MM.1S (cell line): ENCODE results near the gene SUGP1.

Source experiments
- DNase-seq: peaks from one replicate; pipeline ENCODE4 v3.0.0-alpha.2; 2015
- H2AFZ ChIP-seq: fragments of 300-600 bp; sonication (generic); 2 replicates; pipeline ENCODE4 v1.6.0; 2016; ENCODE audit warnings: antibody characterized with exemption, low read length
- H3F3A ChIP-seq: fragments of 300-600 bp; sonication (generic); 2 replicates; pipeline ENCODE4 v1.6.1; 2016; ENCODE audit warnings: mild to moderate bottlenecking, antibody characterized with exemption, low read length, moderate library complexity, mixed read lengths; ENCODE audit not compliant: insufficient read depth
- H3K27ac ChIP-seq: fragments of 300-600 bp; sonication (generic); 2 replicates; pipeline ENCODE4 v1.5.1; 2016; ENCODE audit warnings: mild to moderate bottlenecking, low read length
- H3K27me3 ChIP-seq: fragments of 300-600 bp; sonication (generic); replicated peaks from 2 replicates; pipeline ENCODE4 v1.6.0; 2016; ENCODE audit warnings: low read length; ENCODE audit not compliant: insufficient read depth
- H3K36me3 ChIP-seq: fragments of 300-600 bp; sonication (generic); replicated peaks from 2 replicates; pipeline ENCODE4 v1.6.1; 2016; ENCODE audit warnings: mild to moderate bottlenecking, low read length, mixed read lengths; ENCODE audit not compliant: insufficient read depth
- H3K4me1 ChIP-seq: fragments of 300-600 bp; sonication (generic); 2 replicates; pipeline ENCODE4 v1.6.1; 2016; ENCODE audit warnings: low read length, mixed read lengths
- H3K4me2 ChIP-seq: fragments of 300-600 bp; sonication (generic); 2 replicates; pipeline ENCODE4 v1.6.0; 2016; ENCODE audit warnings: low read depth, low read length
- H3K4me3 ChIP-seq: fragments of 300-600 bp; sonication (generic); 2 replicates; pipeline ENCODE4 v1.5.1; 2016; ENCODE audit warnings: low read length, mixed read lengths
- H3K79me2 ChIP-seq: fragments of 300-600 bp; sonication (generic); 2 replicates; pipeline ENCODE4 v1.6.1; 2016; ENCODE audit warnings: mixed run types, low read length, mixed read lengths
- H3K9ac ChIP-seq: fragments of 300-600 bp; sonication (generic); 2 replicates; pipeline ENCODE4 v1.6.1; 2016; ENCODE audit warnings: low read length, mixed read lengths
- H3K9me2 ChIP-seq: fragments of 300-600 bp; sonication (generic); replicated peaks from 2 replicates; pipeline ENCODE4 v1.6.1; 2016; ENCODE audit warnings: mild to moderate bottlenecking, low read length, mixed read lengths; ENCODE audit not compliant: insufficient read depth
- H3K9me3 ChIP-seq: fragments of 300-600 bp; sonication (generic); replicated peaks from 2 replicates; pipeline ENCODE4 v1.6.1; 2016; ENCODE audit warnings: mild to moderate bottlenecking, low read length, mixed read lengths; ENCODE audit not compliant: insufficient read depth
- H4K20me1 ChIP-seq: fragments of 300-600 bp; sonication (generic); 2 replicates; pipeline ENCODE4 v1.6.1; 2016; ENCODE audit warnings: mild to moderate bottlenecking, low read length, moderate library complexity, mixed read lengths; ENCODE audit not compliant: insufficient read depth
- EZH2 ChIP-seq: fragments of 300-600 bp; sonication (generic); optimal IDR thresholded peaks from 2 replicates; pipeline ENCODE3; 2017; ENCODE audit warnings: low read depth, mild to moderate bottlenecking, antibody characterized with exemption, low read length, mixed read lengths
- EZH2phosphoT487 ChIP-seq: fragments of 300-600 bp; sonication (generic); IDR thresholded peaks from 2 replicates; pipeline ENCODE4 v1.6.1; 2018; ENCODE audit warnings: antibody characterized with exemption, low read length
- TF ChIP-seq, protein P1 (sequence below): fragments of 300-600 bp; sonication (generic); IDR thresholded peaks from 2 replicates; pipeline ENCODE4 v1.5.1; 2016; ENCODE audit warnings: antibody characterized with exemption, low read length, mixed read lengths

The SUGP1 gene

DNA sequence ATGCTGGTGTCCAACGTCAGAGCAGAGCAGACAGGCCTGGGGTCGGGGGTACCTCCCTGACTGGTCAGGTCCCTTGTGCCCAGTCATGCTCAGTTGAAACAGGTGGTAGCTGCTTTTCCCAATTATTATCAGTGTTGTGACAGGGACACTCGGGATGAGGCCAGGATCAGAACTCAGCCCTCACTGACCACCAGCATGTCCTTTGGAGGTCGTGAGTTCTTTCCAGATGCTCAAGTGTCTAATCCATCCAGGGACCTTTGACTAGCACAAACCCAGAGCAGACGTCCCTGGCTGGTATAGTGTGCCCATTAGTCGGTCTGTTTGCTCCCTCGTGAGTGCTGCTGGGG, 22.7 kb upstream of the SUGP1 start:
- no peaks in the 10 kb centered on the region for H3K4me1 ChIP-seq
- no peak for DNase-seq
- peaks cover 4% of the 10 kb centered on the region; the same call in 1 of the 2 replicates for H3K36me3 ChIP-seq
- TF ChIP-seq, protein P1, sequence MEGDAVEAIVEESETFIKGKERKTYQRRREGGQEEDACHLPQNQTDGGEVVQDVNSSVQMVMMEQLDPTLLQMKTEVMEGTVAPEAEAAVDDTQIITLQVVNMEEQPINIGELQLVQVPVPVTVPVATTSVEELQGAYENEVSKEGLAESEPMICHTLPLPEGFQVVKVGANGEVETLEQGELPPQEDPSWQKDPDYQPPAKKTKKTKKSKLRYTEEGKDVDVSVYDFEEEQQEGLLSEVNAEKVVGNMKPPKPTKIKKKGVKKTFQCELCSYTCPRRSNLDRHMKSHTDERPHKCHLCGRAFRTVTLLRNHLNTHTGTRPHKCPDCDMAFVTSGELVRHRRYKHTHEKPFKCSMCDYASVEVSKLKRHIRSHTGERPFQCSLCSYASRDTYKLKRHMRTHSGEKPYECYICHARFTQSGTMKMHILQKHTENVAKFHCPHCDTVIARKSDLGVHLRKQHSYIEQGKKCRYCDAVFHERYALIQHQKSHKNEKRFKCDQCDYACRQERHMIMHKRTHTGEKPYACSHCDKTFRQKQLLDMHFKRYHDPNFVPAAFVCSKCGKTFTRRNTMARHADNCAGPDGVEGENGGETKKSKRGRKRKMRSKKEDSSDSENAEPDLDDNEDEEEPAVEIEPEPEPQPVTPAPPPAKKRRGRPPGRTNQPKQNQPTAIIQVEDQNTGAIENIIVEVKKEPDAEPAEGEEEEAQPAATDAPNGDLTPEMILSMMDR: peak; percentile 11; the same call in 1 of the 2 replicates
- no peak for TF ChIP-seq EZH2phosphoT487
- H3K27ac ChIP-seq: no peak overlapping the region
- H3K9ac ChIP-seq: no peak overlapping the region
- H2AFZ ChIP-seq: no peak overlapping the region
- H3K4me2 ChIP-seq: no peak overlapping the region
- no peaks in the 10 kb centered on the region for H3K9me3 ChIP-seq
- H3K27me3 ChIP-seq: no peaks in the 10 kb centered on the region
- no peaks in the 10 kb centered on the region for H3K79me2 ChIP-seq
- H3K9me2 ChIP-seq: no peaks in the 10 kb centered on the region
- H3K4me3 ChIP-seq: no peak overlapping the region
- H4K20me1 ChIP-seq: no peaks in the 10 kb centered on the region
- H3F3A ChIP-seq: no peaks in the 10 kb centered on the region

DNA sequence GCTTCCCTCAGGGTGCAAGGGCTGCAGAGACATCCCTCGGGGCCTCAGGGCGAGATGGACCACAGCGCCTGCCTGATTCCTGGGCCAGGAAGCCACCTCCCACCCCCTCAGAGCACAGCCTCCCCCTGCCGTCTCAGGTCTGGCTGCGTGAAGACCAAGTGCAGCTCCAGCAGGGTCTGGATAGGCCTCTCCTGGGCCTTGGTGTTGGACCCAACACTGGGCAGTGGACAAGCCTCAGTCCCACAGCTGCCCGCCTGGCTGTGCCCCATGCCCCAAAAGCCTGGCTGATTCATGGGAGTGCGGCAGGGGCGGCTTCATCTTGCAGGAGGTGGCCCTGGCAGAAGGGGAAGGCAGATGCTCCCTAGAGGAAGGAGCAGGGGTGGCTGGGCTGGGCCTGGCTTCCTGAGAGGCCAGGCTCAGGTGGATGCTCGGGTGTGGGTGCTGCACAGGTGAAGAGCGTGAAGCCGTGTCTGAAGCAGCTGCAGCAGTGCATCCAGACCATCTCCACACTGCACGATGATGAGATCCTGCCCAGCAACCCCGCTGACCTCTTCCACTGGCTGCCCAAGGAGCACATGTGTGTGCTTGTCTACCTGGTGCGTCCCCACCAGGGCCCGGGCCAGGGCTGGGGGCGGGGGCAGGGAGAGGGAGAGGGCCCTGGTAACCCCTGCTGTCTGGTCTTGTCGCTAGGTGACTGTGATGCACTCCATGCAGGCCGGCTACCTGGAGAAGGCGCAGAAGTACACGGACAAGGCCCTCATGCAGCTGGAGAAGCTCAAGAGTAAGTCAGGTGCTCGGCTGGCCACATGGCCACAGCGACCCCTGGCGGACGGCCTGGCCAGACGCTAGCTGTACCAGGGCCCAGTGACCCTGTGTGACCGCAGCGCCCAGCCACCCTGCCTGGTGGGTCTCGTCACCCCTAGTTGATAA, 22.0 kb upstream of the SUGP1 start:
- no peaks in the 10 kb centered on the region for H3K4me1 ChIP-seq
- H4K20me1 ChIP-seq: no peaks in the 10 kb centered on the region
- H3K36me3 ChIP-seq: peaks cover 4% of the 10 kb centered on the region; the same call in 1 of the 2 replicates
- H3F3A ChIP-seq: no peaks in the 10 kb centered on the region
- H3K9ac ChIP-seq: no peak overlapping the region
- H3K79me2 ChIP-seq: no peaks in the 10 kb centered on the region
- DNase-seq: peak; percentile 66
- H3K4me3 ChIP-seq: no peak overlapping the region
- TF ChIP-seq EZH2: no peak
- TF ChIP-seq, protein P1: peak; percentile 89
- no peak for TF ChIP-seq EZH2phosphoT487
- no peaks in the 10 kb centered on the region for H3K27me3 ChIP-seq
- H2AFZ ChIP-seq: no peak overlapping the region
- no peaks in the 10 kb centered on the region for H3K9me2 ChIP-seq
- no peak overlapping the region for H3K4me2 ChIP-seq
- H3K27ac ChIP-seq: no peak overlapping the region
- H3K9me3 ChIP-seq: no peaks in the 10 kb centered on the region

DNA sequence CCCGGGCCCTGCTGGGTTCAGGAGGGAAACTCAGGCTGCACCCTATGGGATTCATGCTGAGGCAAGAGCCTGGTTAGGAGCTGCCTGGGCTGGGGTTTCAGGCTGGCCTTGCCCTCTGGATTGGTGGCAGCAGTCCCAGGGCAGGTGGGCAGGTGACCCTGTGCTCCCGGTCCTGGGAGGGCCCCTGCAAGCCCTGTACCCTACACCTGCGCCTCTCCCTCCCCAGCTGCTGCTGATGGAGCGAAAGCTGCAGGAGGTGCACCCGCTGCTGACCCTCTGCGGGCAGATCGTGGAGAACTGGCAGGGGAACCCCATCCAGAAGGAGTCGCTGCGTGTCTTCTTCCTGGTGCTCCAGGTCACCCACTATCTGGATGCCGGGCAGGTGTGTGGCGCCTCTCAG, 20.7 kb upstream of the SUGP1 start:
- no peak for DNase-seq
- Histone ChIP-seq H3K4me3 (no peak overlapping the region), H4K20me1 (no peaks in the 10 kb centered on the region), H3K36me3 (peaks cover 4% of the 10 kb centered on the region; the same call in 1 of the 2 replicates), H3K4me2 (no peak overlapping the region), H3K27ac (no peak overlapping the region), H3K4me1 (no peaks in the 10 kb centered on the region), H3K27me3 (no peaks in the 10 kb centered on the region), H3F3A (no peaks in the 10 kb centered on the region), H3K9me3 (no peaks in the 10 kb centered on the region), H3K79me2 (no peaks in the 10 kb centered on the region), H3K9ac (no peak overlapping the region), H2AFZ (no peak overlapping the region), H3K9me2 (no peaks in the 10 kb centered on the region)
- TF ChIP-seq, protein P1: no peak
- TF ChIP-seq EZH2 (no peak), EZH2phosphoT487 (no peak)
